HG03439 (cell line): ENCODE data around the gene MOB3C.
"Not testable (repeated sequence)": the region's sequence is repeated elsewhere in the genome, so short reads cannot be mapped to it uniquely, and the experiment has no call there.

Experiments
- ATAC-seq: cut with Tn5 transposase; IDR thresholded peaks from one replicate; pipeline ENCODE4 v1.9.1; 2021; ENCODE audit warnings: mild to moderate bottlenecking, moderate library complexity; ENCODE audit not compliant: unreplicated experiment

MOB3C gene

DNA sequence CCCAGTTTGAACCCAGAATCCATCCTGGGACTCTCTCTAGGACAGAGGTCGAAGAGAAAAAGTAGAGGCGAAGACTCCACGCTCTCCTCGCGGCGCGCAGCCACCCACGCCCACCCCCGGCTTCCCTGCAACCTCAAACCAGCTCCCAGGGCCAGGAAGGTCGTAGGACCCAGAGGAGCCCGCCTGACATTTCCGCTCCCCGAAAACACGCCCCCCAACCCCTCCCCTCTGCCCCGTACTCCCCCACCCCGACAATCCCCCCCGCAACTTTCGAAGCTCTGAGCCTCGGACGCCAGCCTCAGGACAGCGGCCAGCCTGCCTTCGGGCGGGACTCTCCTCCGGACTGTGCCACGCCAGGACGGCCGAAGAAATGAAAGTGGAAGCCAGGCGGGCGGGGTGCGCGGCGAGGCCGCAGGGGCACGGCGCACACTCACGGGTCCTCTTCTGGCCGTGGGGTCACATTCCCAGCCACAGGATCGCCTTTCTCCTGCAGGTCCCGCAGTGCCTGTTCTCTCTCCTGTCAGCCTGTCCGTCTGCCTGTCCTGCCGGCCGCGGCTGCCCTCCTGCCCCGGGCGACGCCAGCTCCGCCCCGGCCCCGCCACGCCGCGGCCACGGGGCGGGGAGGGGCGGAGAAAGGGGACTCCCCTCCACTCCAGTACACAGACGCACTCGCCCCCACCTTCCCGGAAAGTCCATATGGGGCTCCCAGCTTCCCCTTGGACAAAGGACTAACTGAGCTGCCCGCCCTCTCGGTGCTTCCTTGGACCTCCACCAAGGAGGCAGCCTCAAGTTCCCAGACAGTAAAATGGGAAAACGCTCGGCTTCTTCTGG lies at the start of gene MOB3C:
Gene MOB3C (minus strand): TSS at position 535 of the 831 bp plus-strand sequence. CDS start 3,490 bp downstream, outside the sequence.
- peak; percentile 64 for ATAC-seq

DNA sequence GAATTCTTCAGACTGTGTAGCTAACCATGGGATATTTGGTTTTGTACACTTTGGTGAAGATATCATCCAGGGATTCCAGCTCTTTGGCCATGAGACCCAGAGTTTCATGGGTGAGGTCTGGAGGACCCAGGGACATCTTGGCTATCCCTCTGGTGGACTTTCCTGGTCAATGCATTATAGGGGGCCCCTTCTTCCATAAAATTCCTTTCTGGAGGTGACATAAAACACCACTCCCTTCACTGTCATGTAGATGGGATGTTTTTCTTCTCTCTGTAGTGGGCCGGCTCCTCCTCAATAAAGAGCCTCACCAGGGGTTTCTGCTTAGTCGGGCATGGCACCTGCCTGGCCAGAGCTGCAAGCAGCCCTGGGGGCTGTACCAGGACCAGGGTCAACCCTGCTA lies 49.4 kb upstream of the MOB3C start:
- ATAC-seq = no peak

DNA sequence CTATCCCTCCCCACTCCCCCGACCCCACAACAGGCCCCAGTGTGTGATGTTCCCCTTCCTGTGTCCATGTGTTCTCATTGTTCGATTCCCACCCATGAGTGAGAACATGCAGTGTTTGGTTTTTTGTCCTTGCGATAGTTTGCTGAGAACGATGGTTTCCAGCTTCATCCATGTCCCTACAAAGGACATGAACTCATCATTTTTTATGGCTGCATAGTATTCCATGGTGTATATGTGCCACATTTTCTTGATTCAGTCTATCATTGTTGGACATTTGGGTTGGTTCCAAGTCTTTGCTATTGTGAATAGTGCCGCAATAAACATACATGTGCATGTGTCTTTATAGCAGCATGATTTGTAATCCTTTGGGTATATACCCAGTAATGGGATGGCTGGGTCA lies 46.3 kb upstream of the MOB3C start:
- not testable (repeated sequence) for ATAC-seq

DNA sequence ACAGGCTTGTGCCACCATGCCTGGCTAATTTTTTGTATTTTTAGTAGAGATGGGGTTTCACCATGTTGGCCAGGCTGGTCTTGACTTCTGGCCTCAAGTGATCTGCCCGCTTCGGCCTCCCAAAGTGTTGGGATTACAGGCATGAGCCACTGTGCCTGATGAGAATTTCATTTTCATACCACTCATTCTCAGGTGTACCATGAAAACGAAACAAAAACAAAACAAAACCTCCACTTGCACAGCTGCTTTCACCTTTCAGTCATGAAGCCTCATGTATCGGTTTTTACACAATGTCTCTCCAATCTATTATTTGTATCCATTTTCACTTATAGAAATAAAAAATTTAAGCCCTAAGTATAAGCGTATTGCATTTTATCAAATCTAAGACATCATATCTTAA lies 43.5 kb upstream of the MOB3C start:
- ATAC-seq = peak; percentile 74

DNA sequence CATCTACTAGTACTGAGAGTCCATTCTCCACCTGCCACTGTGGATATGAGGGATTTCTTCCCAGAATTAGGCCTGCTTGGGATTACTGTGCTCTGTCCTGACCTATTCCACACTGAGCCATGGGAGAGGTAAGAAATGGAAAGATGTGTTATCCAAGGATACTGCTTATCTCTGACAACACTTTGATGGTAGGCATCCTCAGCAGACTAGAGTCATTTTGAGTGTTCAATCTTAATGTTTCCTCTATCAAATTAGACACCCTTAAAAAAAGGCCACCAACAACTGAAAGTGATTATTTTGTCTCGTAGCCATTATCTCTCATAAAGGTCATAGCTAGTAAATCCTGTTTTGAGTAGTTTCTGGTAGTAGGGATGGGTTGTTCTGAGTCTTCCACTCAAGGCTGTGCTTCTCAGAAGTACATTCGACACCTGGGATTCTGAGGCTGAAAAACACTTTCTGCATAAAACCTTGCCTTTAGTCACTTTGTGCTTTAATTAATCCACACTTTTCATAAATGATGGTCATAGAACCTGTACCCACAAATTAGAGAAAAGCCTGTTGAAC lies 42.8 kb upstream of the MOB3C start:
- peak; percentile 12 for ATAC-seq

DNA sequence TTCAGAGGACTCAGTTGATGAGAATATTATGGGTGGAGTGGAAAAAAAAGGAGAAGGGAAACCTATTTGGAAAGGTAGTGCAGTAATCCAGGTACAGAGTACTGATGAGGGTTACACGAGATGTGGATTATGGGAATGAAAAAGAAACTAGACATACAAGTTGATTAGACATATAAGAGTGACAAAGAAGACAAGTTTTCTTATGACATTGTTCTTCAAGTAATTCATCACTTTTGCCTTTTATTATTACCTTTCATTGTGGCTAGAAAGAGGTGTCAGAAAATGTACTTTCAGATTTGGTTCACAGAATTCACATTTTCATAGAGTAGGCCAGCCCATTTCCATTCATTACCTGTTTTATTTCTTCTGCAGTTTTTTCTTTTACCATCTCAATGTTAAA lies 41.2 kb upstream of the MOB3C start:
- no peak for ATAC-seq

DNA sequence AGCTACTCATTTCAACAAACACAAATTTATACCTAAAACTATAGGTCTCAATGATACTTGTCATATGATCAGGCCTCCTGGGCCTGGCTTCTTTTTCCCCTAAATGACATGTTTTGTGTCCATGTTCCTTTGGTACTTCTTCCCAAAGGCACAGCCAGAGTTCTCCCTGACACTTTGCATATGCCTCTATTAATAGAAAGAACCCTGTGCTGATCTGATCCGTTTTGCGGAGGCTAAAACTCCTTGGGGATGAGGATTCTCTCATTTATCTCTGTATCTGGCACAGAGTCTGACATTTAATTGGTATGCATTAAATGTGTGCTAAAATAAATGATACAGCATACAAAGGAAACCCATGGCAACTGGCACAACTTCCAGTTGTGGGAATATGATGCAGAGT lies 40.0 kb upstream of the MOB3C start:
- ATAC-seq = no peak

DNA sequence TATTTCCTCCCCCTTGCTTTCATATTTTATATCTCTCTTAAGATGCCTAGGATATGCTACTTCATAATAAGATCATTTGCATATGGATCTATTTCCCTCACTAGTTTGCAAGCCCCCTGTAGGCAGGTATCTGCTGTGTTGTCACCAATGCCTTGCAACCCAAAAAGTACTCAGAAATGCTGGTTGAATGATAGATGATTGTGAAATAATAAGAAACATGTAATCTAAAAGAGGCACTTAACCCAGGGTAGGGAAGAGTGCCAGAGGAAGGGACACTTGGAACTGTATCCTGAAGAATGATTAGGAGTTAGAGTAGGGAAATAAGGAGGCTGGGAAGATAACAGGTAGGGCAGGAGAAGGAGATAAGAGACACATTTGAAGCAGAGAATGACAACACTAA lies 39.2 kb upstream of the MOB3C start:
- ATAC-seq = no peak

DNA sequence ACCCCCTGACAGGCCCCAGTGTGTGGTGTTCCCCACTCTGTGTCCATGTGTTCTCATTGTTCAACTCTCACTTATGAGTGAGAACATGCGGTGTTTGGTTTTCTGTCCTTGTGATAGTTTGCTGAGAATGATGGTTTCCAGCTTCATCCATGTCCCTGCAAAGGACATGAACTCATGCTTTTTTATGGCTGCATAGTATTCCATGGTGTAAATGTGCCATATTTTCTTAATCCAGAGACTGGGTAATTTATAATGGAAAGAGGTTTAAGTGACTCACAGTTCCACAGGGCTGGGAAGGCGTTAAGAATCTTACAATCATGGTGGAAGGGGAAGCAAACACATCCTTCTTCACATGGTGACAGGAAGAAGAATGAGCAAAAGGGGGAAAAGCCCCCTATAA lies 38.1 kb upstream of the MOB3C start:
- not testable (repeated sequence) for ATAC-seq

DNA sequence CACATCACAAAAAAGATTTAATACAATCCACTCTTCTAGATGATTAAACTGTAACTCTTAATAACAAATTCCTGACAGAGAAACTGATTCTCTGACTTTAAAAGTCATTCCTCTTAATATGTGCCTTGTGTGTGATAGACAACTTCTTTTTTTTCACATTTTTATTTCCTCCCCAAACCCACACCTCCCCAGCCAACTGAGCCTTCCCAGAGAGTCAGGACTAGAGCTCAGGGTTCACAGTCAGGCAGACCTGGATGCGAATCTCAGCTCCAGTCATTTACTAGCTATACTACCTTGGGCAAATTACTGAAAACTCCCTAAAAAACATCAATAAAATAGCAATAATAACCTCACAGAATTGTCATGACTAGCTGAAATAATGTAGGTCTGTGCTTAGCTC lies 37.4 kb upstream of the MOB3C start:
- no peak for ATAC-seq

DNA sequence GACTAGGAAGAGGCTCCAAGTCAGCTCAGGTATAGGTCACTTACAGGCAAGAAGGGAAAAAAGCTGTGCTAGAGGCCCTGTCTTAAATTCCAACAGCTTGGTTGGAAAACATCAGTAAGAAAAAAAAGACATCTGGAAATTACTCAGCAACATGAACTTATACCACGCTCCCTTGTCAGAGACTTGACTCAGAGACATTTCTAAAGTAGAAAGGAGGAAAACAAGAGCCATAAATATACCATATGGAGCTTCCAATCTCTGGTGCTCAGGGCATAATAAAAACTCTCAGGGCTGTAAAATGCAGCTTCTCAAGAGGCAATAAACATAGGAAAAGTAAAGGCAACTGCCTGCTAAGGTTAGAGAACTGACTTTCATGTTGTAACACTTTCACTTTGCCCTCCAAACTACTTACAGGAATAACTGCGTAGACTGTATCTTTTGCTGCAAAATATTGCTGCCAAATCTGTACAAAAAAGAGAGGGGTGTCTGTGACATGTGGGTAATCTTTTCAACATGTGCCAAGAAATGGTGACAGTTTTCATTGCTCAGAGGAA lies 36.9 kb upstream of the MOB3C start:
- no peak for ATAC-seq

DNA sequence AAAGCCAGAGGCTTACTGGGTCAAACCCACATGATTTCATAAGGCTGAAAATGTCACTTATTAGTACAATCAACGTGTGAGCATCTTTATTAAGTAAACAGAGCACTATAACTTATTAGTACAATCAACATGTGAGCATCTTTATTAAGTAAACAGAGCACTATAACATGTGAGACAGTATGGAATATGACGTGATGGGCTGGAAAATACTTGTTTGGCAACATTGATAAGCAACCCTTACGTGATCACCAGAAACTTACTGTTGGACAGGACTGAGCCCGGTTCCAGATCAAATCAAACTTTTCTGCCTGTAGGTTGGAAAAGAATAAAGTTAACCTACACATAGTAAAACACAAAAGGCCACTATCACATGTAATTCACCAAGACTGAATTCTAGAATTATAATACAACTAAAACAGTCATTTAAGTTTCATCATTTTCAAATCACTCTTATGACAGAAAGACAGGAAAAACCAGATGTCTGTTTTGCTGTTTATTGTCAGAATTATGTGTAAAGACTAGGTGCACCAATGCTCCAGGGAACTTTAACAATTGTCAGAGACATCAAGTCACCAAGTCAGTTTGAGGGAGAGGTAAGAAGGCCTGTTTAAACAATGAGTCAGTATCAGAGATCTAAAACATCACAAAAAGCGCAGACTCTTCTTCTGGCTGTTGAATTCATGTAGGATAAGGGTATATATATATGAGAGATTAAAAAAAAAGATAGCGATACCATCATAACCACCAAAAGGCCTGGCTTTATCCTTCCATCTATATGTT lies 35.9 kb upstream of the MOB3C start:
- ATAC-seq = no peak

DNA sequence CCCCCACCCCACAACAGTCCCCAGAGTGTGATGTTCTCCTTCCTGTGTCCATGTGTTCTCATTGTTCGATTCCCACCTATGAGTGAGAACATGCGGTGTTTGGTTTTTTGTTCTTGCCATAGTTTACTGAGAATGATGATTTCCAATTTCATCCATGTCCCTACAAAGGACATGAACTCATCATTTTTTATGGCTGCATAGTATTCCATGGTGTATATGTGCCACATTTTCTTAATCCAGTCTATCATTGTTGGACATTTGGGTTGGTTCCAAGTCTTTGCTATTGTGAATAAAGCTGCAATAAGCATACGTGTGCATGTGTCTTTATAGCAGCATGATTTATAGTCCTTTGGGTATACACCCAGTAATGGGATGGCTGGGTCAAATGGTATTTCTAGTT lies 34.5 kb upstream of the MOB3C start:
- ATAC-seq = not testable (repeated sequence)

DNA sequence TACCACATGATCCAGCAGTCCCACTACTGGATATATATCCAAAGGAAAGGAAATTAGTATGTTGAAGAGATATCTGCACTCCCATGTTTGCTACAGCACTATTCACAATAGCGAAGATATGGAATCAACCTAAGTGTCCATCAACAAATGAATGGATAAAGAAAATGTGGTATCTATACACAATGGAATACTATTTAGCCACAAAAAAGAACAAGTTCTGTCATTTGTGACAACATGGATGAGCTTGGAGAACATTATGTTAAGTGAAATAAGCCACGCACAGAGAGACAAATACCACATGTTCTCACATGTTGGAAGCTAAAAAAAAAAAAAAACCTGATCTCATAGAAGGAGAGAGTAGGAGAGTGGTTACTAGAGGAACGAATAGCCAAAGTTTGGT lies 33.9 kb upstream of the MOB3C start:
- ATAC-seq = no peak

DNA sequence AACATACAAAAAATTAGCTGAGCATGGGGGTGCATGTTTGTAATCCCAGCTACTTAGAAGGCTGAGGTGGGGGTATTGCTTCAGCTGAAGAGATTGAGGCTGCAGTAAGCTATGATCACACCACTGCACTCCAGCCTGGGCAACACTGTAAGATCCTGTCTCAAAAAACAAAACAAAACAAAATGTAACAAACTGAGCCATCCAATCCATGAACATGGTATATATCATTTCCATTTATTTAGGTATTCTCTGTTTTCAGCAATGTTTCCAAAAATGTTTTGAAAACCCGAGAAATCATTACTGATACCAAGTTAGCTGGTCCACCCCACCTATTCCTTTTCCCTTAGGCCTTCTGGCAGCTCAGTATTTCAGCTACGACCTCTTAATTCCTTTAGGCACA lies 33.2 kb upstream of the MOB3C start:
- no peak for ATAC-seq

DNA sequence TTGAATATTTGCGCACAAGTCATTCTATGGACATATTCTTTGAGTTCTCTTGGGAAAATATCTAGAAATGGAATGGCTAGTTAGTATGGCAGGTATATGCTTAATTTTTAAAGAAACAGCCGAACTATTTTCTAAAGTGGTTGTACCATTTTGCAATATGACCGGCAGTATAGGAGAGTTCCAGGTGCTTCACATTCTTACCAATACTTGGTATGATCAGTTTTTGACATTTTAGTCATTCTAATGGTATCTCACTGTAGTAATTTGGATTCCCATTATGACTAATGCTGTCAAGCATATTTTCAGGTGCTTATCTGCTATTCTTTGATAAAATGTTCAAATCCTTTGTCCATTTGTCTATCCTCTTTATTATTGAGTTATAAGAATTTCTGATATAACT lies 31.0 kb upstream of the MOB3C start:
- ATAC-seq = no peak

DNA sequence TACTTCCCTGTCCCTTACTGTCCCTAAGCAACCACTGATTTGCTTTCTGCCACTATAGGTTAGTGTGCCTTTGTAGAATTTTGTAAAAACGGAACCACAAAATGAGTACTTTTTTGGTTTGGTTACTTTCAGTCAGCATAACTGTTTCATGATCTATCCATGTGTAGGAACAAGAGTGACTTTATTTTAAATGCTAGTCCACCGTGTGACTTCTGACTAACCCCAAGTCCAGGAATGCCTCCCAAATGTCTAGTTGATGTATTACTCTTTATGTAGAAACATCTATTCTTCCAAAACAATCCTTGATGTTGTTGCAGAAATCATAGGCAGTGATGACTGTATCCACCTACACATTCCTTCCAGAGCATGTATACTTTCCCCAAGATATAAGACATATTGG lies 30.2 kb upstream of the MOB3C start:
- ATAC-seq = no peak

DNA sequence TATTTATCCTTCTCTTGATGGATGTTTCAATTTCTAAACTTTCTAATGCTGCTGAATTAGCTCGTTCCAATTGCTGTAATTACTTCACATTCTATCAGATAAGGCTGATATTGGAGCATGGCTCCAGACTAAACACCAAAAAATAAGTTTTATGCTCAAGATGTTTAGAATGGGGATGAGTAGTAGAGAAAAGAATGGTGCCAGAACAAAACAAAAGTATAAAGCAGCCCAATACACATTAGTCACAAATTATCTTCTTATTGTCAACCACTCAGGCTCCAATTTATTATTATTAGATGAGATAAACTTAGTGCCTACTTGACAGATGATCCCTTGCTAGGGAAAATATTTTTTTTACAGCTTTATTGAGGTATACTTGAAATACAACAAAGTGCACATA lies 29.7 kb upstream of the MOB3C start:
- ATAC-seq = no peak

DNA sequence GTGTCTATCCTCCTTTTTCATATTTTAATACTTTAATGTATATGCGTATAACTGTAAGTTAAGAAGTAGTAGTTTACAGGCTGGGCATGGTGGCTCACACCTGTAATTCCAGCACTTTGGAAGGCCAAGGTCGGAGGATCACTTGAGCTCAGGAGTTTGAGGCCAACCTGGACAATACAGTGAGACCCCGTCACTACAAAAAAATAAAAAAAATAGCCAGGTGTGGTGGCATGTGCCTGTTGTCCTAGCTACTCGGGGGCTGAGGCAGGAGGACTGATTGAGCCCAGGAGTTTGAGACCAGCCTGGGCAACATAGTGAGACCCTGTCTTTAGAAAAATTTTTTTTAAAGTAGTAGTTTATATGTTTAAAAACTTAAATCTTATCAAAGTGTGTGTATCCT lies 29.2 kb upstream of the MOB3C start:
- ATAC-seq = no peak

DNA sequence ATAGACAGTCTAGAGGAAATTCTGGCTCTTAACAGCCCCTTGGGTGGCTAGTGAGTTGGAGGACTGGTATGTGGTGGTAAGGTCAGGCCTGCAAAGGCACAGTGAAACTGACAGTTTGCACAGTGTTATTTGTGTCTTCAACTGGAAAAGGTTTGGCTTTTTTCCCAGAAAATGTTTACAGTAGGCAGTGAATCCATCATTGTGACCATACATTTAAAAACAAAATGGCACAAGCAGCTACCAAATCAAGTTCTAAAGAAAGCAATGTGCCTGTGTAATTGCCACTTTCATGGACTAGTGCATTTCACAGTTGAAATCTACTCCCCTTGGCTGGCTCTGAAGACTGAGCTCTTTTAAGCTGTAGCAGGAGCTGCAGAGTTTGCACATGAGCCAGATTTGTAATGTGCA lies 26.8 kb upstream of the MOB3C start:
- no peak for ATAC-seq

DNA sequence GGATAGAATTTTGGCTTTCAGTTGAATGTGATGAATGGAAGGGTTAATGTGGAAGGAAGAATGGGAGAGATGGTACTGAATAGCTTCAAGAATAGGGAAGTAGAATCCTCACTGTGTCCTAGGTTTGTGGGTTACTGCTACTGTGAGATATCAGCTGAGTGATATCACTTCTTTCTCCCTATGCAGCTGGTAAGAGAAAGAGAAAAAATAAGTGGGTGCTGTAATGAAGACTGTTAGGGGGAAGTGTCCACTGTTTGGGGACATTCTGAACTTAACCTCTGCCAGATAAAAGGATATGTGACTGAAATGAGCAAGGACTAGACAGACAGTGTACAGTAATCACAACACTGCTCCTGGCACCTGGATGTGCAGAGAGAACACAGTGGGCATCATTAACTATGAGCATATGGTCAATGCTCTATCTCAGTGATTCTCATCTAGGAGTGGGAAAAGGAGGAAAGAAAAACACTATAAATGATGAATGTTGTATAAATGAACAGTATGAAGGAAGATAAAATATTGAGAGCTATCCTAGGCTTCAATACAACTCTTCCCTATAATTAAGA lies 25.6 kb upstream of the MOB3C start:
- no peak for ATAC-seq
